ENCODE results near the gene EPAS1. TPM values are rescaled to one million over a fixed set of nuclear protein-coding genes. Genes with fewer than 3 reads are reported as not detected.

EPAS1 gene
- total and polyA plus RNA-seq, 2 of the 13 experiments (the other 11 are each of a cell fraction or from before 2014, with no cell fraction given): 47.1 to 182 TPM

GRCh38 chr2:46326231-46326980 is 29.2 kb downstream of the EPAS1 start (continued):
- TF ChIP-seq, protein P1, sequence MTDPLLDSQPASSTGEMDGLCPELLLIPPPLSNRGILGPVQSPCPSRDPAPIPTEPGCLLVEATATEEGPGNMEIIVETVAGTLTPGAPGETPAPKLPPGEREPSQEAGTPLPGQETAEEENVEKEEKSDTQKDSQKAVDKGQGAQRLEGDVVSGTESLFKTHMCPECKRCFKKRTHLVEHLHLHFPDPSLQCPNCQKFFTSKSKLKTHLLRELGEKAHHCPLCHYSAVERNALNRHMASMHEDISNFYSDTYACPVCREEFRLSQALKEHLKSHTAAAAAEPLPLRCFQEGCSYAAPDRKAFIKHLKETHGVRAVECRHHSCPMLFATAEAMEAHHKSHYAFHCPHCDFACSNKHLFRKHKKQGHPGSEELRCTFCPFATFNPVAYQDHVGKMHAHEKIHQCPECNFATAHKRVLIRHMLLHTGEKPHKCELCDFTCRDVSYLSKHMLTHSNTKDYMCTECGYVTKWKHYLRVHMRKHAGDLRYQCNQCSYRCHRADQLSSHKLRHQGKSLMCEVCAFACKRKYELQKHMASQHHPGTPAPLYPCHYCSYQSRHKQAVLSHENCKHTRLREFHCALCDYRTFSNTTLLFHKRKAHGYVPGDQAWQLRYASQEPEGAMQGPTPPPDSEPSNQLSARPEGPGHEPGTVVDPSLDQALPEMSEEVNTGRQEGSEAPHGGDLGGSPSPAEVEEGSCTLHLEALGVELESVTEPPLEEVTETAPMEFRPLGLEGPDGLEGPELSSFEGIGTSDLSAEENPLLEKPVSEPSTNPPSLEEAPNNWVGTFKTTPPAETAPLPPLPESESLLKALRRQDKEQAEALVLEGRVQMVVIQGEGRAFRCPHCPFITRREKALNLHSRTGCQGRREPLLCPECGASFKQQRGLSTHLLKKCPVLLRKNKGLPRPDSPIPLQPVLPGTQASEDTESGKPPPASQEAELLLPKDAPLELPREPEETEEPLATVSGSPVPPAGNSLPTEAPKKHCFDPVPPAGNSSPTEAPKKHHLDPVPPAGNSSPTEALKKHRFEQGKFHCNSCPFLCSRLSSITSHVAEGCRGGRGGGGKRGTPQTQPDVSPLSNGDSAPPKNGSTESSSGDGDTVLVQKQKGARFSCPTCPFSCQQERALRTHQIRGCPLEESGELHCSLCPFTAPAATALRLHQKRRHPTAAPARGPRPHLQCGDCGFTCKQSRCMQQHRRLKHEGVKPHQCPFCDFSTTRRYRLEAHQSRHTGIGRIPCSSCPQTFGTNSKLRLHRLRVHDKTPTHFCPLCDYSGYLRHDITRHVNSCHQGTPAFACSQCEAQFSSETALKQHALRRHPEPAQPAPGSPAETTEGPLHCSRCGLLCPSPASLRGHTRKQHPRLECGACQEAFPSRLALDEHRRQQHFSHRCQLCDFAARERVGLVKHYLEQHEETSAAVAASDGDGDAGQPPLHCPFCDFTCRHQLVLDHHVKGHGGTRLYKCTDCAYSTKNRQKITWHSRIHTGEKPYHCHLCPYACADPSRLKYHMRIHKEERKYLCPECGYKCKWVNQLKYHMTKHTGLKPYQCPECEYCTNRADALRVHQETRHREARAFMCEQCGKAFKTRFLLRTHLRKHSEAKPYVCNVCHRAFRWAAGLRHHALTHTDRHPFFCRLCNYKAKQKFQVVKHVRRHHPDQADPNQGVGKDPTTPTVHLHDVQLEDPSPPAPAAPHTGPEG (CRISPR knock-in tag; IDR thresholded peaks at IDR 0.05): peak; percentile 43; the same call in 1 of the 2 replicates
- TF ChIP-seq, protein P2, sequence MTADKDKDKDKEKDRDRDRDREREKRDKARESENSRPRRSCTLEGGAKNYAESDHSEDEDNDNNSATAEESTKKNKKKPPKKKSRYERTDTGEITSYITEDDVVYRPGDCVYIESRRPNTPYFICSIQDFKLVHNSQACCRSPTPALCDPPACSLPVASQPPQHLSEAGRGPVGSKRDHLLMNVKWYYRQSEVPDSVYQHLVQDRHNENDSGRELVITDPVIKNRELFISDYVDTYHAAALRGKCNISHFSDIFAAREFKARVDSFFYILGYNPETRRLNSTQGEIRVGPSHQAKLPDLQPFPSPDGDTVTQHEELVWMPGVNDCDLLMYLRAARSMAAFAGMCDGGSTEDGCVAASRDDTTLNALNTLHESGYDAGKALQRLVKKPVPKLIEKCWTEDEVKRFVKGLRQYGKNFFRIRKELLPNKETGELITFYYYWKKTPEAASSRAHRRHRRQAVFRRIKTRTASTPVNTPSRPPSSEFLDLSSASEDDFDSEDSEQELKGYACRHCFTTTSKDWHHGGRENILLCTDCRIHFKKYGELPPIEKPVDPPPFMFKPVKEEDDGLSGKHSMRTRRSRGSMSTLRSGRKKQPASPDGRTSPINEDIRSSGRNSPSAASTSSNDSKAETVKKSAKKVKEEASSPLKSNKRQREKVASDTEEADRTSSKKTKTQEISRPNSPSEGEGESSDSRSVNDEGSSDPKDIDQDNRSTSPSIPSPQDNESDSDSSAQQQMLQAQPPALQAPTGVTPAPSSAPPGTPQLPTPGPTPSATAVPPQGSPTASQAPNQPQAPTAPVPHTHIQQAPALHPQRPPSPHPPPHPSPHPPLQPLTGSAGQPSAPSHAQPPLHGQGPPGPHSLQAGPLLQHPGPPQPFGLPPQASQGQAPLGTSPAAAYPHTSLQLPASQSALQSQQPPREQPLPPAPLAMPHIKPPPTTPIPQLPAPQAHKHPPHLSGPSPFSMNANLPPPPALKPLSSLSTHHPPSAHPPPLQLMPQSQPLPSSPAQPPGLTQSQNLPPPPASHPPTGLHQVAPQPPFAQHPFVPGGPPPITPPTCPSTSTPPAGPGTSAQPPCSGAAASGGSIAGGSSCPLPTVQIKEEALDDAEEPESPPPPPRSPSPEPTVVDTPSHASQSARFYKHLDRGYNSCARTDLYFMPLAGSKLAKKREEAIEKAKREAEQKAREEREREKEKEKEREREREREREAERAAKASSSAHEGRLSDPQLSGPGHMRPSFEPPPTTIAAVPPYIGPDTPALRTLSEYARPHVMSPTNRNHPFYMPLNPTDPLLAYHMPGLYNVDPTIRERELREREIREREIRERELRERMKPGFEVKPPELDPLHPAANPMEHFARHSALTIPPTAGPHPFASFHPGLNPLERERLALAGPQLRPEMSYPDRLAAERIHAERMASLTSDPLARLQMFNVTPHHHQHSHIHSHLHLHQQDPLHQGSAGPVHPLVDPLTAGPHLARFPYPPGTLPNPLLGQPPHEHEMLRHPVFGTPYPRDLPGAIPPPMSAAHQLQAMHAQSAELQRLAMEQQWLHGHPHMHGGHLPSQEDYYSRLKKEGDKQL (CRISPR knock-in tag; IDR thresholded peaks at IDR 0.05; ENCODE audit: low read depth): peak; percentile 84
- TF ChIP-seq EED (CRISPR knock-in tag; IDR thresholded peaks at IDR 0.05) (no peak), ZNF674 (CRISPR knock-in tag; IDR thresholded peaks at IDR 0.05; ENCODE audit: low read depth) (no peak), ZNF724P (CRISPR knock-in tag; IDR thresholded peaks at IDR 0.05; ENCODE audit: borderline replicate concordance) (no peak), ZNF33A (CRISPR knock-in tag; IDR thresholded peaks at IDR 0.05; ENCODE audit: borderline replicate concordance) (0 out of 2 replicates have a peak, but pooled peaks have one; percentile 51), KAT2B (IDR thresholded peaks at IDR 0.05; ENCODE audit: borderline replicate concordance, low read depth, low read length) (no peak), ZNF24 (IDR thresholded peaks at IDR 0.05) (0 out of 2 replicates have a peak, but pooled peaks have one; percentile 16), ZMAT5 (CRISPR knock-in tag; IDR thresholded peaks at IDR 0.05; ENCODE audit: borderline replicate concordance, low read depth) (no peak), TGIF2 (CRISPR knock-in tag; IDR thresholded peaks at IDR 0.05) (peak; percentile 62; the same call in 1 of the 2 replicates)
- TF ChIP-seq, protein P3, sequence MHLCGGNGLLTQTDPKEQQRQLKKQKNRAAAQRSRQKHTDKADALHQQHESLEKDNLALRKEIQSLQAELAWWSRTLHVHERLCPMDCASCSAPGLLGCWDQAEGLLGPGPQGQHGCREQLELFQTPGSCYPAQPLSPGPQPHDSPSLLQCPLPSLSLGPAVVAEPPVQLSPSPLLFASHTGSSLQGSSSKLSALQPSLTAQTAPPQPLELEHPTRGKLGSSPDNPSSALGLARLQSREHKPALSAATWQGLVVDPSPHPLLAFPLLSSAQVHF (CRISPR knock-in tag; IDR thresholded peaks at IDR 0.05): no peak
- TF ChIP-seq, protein P4, sequence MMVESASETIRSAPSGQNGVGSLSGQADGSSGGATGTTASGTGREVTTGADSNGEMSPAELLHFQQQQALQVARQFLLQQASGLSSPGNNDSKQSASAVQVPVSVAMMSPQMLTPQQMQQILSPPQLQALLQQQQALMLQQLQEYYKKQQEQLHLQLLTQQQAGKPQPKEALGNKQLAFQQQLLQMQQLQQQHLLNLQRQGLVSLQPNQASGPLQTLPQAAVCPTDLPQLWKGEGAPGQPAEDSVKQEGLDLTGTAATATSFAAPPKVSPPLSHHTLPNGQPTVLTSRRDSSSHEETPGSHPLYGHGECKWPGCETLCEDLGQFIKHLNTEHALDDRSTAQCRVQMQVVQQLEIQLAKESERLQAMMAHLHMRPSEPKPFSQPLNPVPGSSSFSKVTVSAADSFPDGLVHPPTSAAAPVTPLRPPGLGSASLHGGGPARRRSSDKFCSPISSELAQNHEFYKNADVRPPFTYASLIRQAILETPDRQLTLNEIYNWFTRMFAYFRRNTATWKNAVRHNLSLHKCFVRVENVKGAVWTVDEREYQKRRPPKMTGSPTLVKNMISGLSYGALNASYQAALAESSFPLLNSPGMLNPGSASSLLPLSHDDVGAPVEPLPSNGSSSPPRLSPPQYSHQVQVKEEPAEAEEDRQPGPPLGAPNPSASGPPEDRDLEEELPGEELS (CRISPR knock-in tag; IDR thresholded peaks at IDR 0.05): peak; percentile 92
